AG09309 (cell line): ENCODE data around the gene BCL2.

ENCODE experiments used
- DNase-seq: peaks from one replicate; pipeline ENCODE4 v3.0.0-alpha.2; 2010; ENCODE audit warnings: low read depth
- H3K4me3 ChIP-seq: 2 replicates; pipeline ENCODE4 v1.5.1; 2011; ENCODE audit warnings: mild to moderate bottlenecking, low read depth, low read length, moderate library complexity; ENCODE audit not compliant: control insufficient read depth
- CTCF ChIP-seq: IDR thresholded peaks from 2 replicates; pipeline ENCODE4 v1.5.1; 2011; ENCODE audit warnings: mild to moderate bottlenecking, low read depth, low read length, inconsistent platforms; ENCODE audit not compliant: insufficient read depth, control insufficient read depth; ENCODE audit errors: missing control alignments

The BCL2 gene

GRCh38 chr18:63161761-63162195, 157.8 kb downstream of the BCL2 start:
- peak; percentile 64 for DNase-seq
- no peak for TF ChIP-seq CTCF
- no peak overlapping the region for H3K4me3 ChIP-seq

GRCh38 chr18:63161032-63161760, 158.4 kb downstream of the BCL2 start:
- TF ChIP-seq CTCF, result no peak
- no peak for DNase-seq
- H3K4me3 ChIP-seq, result no peak overlapping the region

GRCh38 chr18:63160172-63160995, 159.2 kb downstream of the BCL2 start:
- TF ChIP-seq CTCF, result no peak
- H3K4me3 ChIP-seq, result no peak overlapping the region
- DNase-seq, result no peak

GRCh38 chr18:63159590-63159989, 160.0 kb downstream of the BCL2 start:
- TF ChIP-seq CTCF, result no peak
- H3K4me3 ChIP-seq, result no peak overlapping the region
- no peak for DNase-seq

- DNase-seq, result no peak
- TF ChIP-seq CTCF, result no peak
- no peak overlapping the region for H3K4me3 ChIP-seq
Measured at GRCh38 chr18:63158676-63159291, 160.8 kb downstream of the BCL2 start.

- no peak for DNase-seq
- no peak overlapping the region for H3K4me3 ChIP-seq
- no peak for TF ChIP-seq CTCF
Measured at GRCh38 chr18:63158012-63158631, 161.4 kb downstream of the BCL2 start.
